GM18511 (cell line): ENCODE data around the gene XXYLT1.

Experiments
- ATAC-seq: cut with Tn5 transposase; IDR thresholded peaks from one replicate; pipeline ENCODE4 v1.9.1; 2021; ENCODE audit warnings: mild to moderate bottlenecking, moderate library complexity; ENCODE audit not compliant: unreplicated experiment

XXYLT1 gene

GRCh38 chr3:195085356-195086130 is 185.4 kb downstream of the XXYLT1 start:
- ATAC-seq: no peak

GRCh38 chr3:195084746-195085145 is 186.2 kb downstream of the XXYLT1 start:
- ATAC-seq: no peak

GRCh38 chr3:195083659-195084058 is 187.3 kb downstream of the XXYLT1 start:
- ATAC-seq: no peak

- no peak for ATAC-seq
These were observed 188.1 kb downstream of the XXYLT1 start for GRCh38 chr3:195082811-195083210.

GRCh38 chr3:195081242-195081963 is 189.6 kb downstream of the XXYLT1 start:
- no peak for ATAC-seq

- no peak for ATAC-seq
These were observed 190.3 kb downstream of the XXYLT1 start for GRCh38 chr3:195080571-195081151.

GRCh38 chr3:195080125-195080524 is 190.8 kb downstream of the XXYLT1 start:
- ATAC-seq: no peak

- ATAC-seq: no peak
These were observed 191.3 kb downstream of the XXYLT1 start for GRCh38 chr3:195079636-195080035.

GRCh38 chr3:195078891-195079440 is 192.0 kb downstream of the XXYLT1 start:
- no peak for ATAC-seq

GRCh38 chr3:195077611-195078540 is 193.1 kb downstream of the XXYLT1 start:
- ATAC-seq: no peak

GRCh38 chr3:195076981-195077610 is 193.9 kb downstream of the XXYLT1 start:
- no peak for ATAC-seq

- ATAC-seq: no peak
These were observed 194.8 kb downstream of the XXYLT1 start for GRCh38 chr3:195075941-195076875.

GRCh38 chr3:195075199-195075940 is 195.6 kb downstream of the XXYLT1 start:
- ATAC-seq: no peak

- ATAC-seq: no peak
These were observed 196.8 kb downstream of the XXYLT1 start for GRCh38 chr3:195073866-195074860.

GRCh38 chr3:195072916-195073564 is 197.9 kb downstream of the XXYLT1 start:
- no peak for ATAC-seq
